NCI-H1105 (cell line): ENCODE measurements around the gene COX19.
"Not testable (repeated sequence)": the region's sequence is repeated elsewhere in the genome, so short reads cannot be mapped to it uniquely, and the experiment has no call there.

Source experiments
- DNase-seq: peaks from one replicate; lab custom pipeline; 2025; lab: John Stamatoyannopoulos, UW

Gene COX19

DNA sequence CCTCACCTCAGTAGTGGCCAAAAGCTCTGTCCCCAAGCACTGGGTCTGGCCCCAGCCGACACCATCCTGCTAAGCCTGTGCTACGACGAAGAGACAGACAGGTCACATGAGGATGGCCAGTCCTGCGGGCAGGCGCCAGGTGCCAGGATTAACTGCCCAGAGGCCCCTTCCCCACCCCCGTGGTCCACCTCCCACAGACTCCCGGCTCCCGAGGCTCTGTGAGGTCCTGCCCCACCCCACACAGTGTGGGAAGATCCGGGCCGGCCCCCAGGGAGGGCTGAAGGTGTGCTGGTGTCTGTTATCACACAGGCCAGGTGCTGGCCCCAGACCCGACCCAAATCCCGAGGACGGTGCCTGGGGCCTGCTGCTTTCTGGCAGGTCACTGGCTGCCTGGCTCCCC lies 34.9 kb upstream of the COX19 start:
- DNase-seq, result no peak

GRCh38 chr7:1009747-1010146 lies 34.4 kb upstream of the COX19 start:
- no peak for DNase-seq

DNA sequence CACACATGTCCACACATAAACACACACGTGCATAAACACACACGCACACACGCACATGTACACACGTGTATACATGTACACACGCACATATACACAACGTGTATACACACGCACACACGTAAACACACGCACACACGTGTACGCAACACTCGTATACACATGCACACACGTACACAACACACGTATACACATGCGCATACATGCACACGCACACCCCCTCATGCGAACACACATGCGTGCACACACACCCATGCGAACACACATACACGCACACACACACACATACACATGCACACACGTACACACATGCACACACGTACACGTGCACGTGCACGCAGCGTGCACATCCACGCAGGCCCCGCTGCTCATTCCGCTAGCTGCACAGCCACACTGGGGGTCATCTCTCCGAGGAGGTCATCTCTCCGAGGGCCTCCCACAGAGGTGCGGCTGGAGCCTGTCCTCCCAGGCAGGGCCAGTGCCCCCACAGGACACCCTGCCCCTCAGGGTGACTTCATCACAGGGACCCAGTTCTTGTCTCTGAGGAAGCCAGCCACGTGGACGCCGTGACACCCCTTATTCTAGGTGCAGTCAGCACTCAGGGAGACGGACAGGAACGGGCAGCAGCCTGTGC lies 33.5 kb upstream of the COX19 start:
- DNase-seq, result no peak

GRCh38 chr7:1007901-1008300 lies 32.6 kb upstream of the COX19 start:
- no peak for DNase-seq

- DNase-seq, result no peak
These were observed 30.0 kb upstream of the COX19 start for GRCh38 chr7:1005303-1005702.

GRCh38 chr7:1004018-1004852 lies 28.9 kb upstream of the COX19 start:
- DNase-seq, result no peak

DNA sequence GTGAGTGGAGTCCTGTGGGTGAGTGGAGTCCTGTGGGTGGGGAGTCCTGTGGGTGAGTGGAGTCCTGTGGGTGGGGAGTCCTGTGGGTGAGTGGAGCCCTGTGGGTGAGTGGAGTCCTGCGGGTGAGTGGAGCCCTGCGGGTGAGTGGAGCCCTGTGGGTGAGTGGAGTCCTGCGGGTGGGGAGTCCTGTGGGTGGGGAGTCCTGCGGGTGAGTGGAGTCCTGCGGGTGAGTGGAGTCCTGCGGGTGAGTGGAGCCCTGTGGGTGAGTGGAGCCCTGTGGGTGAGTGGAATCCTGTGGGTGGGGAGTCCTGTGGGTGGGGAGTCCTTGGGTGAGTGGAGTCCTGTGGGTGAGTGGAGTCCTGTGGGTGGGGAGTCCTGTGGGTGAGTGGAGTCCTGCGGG lies 27.1 kb upstream of the COX19 start:
- DNase-seq, result not testable (repeated sequence)

DNA sequence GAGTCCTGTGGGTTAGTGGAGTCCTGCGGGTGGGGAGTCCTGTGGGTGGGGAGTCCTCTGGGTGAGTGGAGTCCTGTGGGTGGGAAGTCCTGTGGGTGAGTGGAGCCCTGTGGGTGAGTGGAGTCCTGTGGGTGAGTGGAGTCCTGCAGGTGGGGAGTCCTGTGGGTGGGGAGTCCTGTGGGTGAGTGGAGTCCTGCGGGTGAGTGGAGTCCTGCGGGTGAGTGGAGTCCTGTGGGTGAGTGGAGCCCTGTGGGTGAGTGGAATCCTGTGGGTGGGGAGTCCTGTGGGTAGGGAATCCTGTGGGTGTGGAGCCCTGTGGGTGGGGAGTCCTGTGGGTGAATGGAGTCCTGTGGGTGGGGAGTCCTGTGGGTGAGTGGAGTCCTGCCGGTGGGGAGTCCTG lies 26.7 kb upstream of the COX19 start:
- DNase-seq, result not testable (repeated sequence)

GRCh38 chr7:1001069-1001770 lies 25.9 kb upstream of the COX19 start:
- not testable (repeated sequence) for DNase-seq

DNA sequence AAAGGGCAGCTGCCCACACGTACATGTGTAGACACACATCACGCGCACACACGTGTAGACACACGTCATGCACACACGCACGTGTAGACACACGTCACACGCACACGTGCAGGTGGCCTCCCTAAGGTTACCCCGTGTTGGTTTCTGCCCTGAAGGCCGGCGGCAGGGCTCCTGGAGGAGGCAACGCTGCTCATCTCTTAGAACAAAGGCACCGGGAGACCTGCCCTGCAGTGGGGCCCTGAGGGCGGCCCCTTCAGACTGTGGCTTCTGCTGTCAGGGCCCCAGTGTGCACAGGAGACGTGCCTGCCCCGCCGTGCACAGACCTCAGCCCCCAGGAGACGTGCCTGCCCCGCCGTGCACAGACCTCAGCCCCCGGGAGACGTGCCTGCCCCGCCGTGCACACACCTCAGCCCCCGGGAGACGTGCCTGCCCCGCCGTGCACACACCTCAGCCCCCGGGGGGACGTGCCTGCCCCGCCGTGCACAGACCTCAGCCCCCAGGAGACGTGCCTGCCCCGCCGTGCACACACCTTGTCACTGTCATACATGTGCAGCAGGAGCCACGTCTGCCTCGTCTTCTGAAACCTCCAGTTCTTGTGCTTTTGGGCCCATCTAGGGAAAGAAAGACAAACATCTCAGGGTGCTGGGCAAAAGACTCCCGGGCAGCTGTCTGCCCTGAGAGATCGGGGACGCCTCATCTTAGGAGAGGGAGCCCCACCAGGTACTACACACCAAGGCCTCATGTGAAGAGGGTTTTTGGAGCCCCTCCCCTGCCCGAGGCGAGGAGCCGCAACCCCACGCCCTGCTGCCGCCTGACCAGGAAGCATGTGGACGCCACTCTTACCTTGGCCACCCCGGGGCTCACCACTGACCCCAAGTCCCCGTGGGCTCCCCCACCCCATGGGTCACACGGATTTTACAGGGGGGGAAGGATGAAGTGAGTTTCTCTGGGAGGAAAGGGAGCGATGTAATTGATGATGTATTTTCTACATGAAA lies 24.9 kb upstream of the COX19 start:
- DNase-seq, result no peak

- DNase-seq, result no peak
These were observed 24.0 kb upstream of the COX19 start for GRCh38 chr7:999149-999879.

DNA sequence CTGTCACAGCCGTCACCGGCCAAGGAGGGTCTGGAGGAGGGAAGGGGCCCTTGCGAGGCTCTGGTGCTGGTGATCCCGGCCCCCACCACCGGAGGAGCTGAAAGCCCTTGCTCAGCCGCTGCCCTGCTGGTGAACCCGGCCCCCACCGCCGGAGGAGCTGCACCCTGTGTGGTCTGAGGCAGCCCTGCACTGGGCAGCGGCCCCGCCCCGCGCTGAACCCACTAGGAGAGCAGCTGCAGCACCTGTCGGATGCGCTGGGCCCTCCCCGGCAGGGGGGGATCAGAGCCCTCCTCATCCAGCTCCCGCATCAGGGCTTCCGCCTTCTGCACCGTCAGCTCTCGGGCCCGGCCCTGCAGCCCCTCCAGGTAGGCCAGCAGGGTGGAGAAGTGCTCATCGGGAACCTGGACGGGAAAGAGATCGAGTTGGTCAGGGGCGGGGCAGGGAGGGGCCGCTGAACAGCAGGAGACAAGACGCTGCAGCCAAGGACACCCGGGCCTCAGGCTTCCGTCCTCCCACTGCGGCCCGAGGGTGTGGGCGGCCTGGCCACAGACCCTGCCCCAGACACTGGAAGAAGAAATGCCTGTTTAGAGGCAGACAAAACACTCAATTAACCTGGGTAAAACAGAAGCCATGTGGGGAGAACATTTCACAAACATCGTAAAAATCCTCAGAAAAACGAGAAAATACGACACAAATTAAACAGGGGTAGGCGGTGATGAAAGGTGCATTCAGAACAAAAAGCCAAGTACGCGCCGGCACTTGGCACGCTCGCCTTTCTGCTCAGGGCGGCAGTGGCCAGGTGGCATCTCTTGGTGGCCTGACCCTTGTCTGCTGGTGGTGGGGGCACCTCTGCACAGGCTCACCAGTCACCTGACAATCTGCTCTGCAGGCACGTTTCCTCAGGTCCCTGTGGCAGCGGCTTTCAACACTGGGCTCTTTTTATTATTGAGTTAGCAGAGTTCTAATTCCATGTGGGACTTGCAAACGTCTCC lies 22.4 kb upstream of the COX19 start:
- no peak for DNase-seq

GRCh38 chr7:996079-996872 lies 20.9 kb upstream of the COX19 start:
- no peak for DNase-seq

- no peak for DNase-seq
These were observed 20.2 kb upstream of the COX19 start for GRCh38 chr7:995571-995970.

DNA sequence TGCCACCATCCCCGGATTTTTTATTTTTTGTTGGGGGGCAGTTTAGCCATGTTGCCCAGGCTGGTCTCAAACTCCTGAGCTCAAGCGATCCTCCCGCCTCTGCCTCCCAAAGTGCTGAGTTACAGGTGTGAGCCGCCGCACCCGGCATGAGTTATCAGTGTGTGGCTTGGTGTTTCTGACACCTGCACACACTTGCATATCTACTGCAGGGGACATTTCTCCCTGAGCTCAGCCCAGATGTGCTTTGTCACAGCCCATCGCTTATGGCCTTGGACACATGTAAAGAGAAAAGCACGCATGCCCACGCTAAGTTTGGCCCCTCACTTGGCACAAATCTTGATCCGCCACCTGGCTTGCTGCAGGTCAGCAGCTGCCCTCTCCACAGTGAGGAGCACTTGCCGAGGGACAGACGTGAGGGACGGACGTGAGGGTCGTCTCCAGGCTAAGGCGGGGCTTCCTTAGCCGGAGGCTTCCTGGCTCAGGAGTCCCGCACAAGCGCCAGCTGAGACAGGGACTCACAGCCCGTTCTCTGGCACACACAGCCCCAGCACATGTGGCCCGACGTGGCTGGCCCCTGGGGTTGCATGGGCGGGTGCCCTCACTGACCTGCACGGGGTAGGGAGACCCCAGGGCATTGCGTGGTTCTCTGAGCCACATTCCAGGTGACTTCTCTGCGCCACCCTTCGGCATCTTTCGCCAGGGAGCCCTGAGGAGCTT lies 19.4 kb upstream of the COX19 start:
- no peak for DNase-seq

DNA sequence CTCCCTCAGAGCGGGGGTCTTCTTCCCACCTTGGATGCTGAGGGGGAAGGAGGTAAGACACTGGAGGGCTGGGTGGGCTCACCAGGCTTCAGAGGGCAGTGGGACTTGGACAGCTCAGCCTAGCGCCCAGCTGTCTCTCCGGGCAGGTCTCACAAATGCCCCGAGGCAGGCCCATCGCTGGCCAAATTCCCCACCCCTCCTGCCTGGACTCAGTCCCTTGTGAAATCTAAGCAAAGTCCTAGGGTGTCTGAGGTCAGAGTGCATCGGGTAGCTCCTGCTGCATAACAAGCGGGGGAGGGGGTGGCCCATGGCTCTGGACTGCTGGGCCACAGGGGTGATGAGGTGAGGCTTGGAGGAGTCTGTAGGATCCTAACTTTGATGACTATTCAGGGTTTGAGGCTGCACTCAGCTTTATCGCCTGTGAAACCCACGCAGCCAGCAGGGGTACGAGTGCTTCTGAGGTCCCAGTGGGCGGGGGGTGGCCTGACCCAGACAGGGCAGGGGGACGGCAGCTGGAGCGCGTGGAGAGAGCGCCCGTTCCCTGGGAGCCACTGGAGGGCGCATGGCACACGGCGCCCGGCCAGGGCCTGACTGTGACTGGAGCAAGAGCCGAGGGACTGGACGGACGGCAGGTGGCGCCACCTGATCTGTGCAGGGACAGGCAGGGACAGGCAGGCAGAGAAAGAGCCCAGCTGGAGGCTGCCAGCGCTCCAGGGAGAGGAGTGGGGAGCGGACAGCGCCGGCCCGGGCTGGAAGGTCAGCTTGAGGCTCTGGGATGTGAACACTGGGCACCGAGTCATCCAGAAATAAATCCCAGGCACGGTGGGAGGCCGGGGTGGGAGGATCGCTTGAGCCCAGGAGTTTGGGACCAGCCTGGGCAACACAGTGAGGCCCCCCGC lies 17.6 kb upstream of the COX19 start:
- peak; percentile 91 for DNase-seq
